Measurements from ENCODE around the gene ABCG1. TPM values are rescaled to one million over a fixed set of nuclear protein-coding genes. Genes with fewer than 3 reads are reported as not detected.

The ABCG1 gene
- total and polyA plus RNA-seq, 2 experiments from 2014 or later, result 1.3 to 4.4 TPM

DNA sequence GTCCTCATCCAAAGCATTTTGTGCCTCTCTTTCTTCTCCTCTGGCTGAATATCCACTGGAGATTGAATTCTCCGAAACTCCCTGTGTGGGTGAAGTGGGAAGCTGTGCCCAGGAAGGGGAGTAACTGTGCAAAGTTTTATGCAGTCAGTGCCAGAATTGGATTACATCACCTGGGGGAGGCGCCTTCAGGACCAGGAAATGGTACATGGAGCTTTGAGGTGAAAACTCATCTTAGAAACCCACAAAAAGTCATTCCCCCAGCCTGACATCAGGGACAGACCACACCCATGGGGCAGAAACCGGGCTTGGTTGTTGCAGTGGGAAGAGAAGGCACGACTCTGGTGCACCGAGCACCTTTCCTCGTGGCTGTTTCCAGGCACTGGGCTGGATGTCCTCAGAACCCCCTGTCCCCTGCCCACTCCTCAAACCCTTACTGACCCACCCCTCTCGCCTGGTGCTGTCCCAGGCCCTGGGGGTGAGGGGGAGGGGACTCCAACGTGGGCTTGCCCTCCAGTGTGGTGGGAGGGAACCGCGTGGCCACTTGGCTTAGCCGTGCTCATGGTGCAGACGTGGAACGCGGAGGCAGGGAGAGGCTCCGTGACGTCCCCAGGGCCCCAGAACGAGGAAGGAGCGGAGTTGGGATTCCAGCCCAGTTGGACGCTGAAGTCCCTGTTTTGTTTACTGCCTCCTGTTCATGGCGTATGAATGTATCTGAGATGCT lies 80.5 kb downstream of the ABCG1 start:
- Histone ChIP-seq H3K27ac (ENCODE audit: low read depth) (no peak overlapping the region), H3F3A (replicated peaks; ENCODE audit: low read depth) (no peaks in the 10 kb centered on the region), H3K4me1 (ENCODE audit: insufficient read depth) (no peaks in the 10 kb centered on the region), H3K79me2 (replicated peaks; ENCODE audit: insufficient read depth) (no peaks in the 10 kb centered on the region), H3K36me3 (ENCODE audit: insufficient read depth) (no peaks in the 10 kb centered on the region), H3K4me2 (no peak overlapping the region), H3K9me2 (ENCODE audit: insufficient read depth) (no peaks in the 10 kb centered on the region), H4K20me1 (replicated peaks; ENCODE audit: insufficient read depth) (no peaks in the 10 kb centered on the region), H3K27me3 (ENCODE audit: insufficient read depth) (no peaks in the 10 kb centered on the region), H3K4me3 (no peak overlapping the region), H2AFZ (no peak overlapping the region)
- Mint-ChIP-seq H3K4me3 (no peak overlapping the region), H3K9me3 (no peaks in the 10 kb centered on the region), H3K4me1 (peaks cover 9% of the 10 kb centered on the region), H3K36me3 (ENCODE audit: low read depth) (peaks cover 2% of the 10 kb centered on the region; the same call in 1 of the 3 replicates), H3K27ac (no peak overlapping the region), H3K27me3 (ENCODE audit: insufficient read depth, low read depth, poor library complexity) (peaks cover 17% of the 10 kb centered on the region)
- no peak for ATAC-seq
- TF ChIP-seq, protein P1, sequence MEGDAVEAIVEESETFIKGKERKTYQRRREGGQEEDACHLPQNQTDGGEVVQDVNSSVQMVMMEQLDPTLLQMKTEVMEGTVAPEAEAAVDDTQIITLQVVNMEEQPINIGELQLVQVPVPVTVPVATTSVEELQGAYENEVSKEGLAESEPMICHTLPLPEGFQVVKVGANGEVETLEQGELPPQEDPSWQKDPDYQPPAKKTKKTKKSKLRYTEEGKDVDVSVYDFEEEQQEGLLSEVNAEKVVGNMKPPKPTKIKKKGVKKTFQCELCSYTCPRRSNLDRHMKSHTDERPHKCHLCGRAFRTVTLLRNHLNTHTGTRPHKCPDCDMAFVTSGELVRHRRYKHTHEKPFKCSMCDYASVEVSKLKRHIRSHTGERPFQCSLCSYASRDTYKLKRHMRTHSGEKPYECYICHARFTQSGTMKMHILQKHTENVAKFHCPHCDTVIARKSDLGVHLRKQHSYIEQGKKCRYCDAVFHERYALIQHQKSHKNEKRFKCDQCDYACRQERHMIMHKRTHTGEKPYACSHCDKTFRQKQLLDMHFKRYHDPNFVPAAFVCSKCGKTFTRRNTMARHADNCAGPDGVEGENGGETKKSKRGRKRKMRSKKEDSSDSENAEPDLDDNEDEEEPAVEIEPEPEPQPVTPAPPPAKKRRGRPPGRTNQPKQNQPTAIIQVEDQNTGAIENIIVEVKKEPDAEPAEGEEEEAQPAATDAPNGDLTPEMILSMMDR (conservative IDR thresholded peaks at IDR 0.05; ENCODE audit: low read depth in 2 of 2), result no peak
- TF ChIP-seq ZNF331 (CRISPR knock-in tag; IDR thresholded peaks at IDR 0.05; ENCODE audit: low read depth), result no peak
- no peak for TF ChIP-seq EZH2 (IDR thresholded peaks at IDR 0.05; ENCODE audit: low read depth, unreplicated experiment)
- no peak for TF ChIP-seq CREB1 (CRISPR knock-in tag; IDR thresholded peaks at IDR 0.05; ENCODE audit: low read depth)
- no peak for TF ChIP-seq EZH2phosphoT487 (IDR thresholded peaks at IDR 0.05; ENCODE audit: unreplicated experiment)
- no peak for TF ChIP-seq NANOG (IDR thresholded peaks at IDR 0.05; ENCODE audit: borderline replicate concordance)
- no peak for TF ChIP-seq JUNB (IDR thresholded peaks at IDR 0.05; ENCODE audit: unreplicated experiment)
- TF ChIP-seq POLR2AphosphoS5 (IDR thresholded peaks at IDR 0.05; ENCODE audit: low read depth), result no peak
- TF ChIP-seq ZNF114 (CRISPR knock-in tag; IDR thresholded peaks at IDR 0.05), result no peak
- TF ChIP-seq, protein P2, sequence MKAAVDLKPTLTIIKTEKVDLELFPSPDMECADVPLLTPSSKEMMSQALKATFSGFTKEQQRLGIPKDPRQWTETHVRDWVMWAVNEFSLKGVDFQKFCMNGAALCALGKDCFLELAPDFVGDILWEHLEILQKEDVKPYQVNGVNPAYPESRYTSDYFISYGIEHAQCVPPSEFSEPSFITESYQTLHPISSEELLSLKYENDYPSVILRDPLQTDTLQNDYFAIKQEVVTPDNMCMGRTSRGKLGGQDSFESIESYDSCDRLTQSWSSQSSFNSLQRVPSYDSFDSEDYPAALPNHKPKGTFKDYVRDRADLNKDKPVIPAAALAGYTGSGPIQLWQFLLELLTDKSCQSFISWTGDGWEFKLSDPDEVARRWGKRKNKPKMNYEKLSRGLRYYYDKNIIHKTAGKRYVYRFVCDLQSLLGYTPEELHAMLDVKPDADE (IDR thresholded peaks at IDR 0.05), result no peak
- TF ChIP-seq, protein P3, sequence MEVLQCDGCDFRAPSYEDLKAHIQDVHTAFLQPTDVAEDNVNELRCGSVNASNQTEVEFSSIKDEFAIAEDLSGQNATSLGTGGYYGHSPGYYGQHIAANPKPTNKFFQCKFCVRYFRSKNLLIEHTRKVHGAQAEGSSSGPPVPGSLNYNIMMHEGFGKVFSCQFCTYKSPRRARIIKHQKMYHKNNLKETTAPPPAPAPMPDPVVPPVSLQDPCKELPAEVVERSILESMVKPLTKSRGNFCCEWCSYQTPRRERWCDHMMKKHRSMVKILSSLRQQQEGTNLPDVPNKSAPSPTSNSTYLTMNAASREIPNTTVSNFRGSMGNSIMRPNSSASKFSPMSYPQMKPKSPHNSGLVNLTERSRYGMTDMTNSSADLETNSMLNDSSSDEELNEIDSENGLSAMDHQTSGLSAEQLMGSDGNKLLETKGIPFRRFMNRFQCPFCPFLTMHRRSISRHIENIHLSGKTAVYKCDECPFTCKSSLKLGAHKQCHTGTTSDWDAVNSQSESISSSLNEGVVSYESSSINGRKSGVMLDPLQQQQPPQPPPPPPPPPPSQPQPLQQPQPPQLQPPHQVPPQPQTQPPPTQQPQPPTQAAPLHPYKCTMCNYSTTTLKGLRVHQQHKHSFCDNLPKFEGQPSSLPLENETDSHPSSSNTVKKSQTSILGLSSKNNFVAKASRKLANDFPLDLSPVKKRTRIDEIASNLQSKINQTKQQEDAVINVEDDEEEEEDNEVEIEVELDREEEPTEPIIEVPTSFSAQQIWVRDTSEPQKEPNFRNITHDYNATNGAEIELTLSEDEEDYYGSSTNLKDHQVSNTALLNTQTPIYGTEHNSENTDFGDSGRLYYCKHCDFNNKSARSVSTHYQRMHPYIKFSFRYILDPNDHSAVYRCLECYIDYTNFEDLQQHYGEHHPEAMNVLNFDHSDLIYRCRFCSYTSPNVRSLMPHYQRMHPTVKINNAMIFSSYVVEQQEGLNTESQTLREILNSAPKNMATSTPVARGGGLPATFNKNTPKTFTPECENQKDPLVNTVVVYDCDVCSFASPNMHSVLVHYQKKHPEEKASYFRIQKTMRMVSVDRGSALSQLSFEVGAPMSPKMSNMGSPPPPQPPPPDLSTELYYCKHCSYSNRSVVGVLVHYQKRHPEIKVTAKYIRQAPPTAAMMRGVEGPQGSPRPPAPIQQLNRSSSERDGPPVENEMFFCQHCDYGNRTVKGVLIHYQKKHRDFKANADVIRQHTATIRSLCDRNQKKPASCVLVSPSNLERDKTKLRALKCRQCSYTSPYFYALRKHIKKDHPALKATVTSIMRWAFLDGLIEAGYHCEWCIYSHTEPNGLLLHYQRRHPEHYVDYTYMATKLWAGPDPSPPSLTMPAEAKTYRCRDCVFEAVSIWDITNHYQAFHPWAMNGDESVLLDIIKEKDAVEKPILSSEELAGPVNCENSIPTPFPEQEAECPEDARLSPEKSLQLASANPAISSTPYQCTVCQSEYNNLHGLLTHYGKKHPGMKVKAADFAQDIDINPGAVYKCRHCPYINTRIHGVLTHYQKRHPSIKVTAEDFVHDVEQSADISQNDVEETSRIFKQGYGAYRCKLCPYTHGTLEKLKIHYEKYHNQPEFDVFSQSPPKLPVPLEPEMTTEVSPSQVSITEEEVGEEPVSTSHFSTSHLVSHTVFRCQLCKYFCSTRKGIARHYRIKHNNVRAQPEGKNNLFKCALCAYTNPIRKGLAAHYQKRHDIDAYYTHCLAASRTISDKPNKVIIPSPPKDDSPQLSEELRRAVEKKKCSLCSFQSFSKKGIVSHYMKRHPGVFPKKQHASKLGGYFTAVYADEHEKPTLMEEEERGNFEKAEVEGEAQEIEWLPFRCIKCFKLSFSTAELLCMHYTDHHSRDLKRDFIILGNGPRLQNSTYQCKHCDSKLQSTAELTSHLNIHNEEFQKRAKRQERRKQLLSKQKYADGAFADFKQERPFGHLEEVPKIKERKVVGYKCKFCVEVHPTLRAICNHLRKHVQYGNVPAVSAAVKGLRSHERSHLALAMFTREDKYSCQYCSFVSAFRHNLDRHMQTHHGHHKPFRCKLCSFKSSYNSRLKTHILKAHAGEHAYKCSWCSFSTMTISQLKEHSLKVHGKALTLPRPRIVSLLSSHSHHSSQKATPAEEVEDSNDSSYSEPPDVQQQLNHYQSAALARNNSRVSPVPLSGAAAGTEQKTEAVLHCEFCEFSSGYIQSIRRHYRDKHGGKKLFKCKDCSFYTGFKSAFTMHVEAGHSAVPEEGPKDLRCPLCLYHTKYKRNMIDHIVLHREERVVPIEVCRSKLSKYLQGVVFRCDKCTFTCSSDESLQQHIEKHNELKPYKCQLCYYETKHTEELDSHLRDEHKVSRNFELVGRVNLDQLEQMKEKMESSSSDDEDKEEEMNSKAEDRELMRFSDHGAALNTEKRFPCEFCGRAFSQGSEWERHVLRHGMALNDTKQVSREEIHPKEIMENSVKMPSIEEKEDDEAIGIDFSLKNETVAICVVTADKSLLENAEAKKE (CRISPR knock-in tag; IDR thresholded peaks at IDR 0.05), result no peak
- TF ChIP-seq, protein P4, sequence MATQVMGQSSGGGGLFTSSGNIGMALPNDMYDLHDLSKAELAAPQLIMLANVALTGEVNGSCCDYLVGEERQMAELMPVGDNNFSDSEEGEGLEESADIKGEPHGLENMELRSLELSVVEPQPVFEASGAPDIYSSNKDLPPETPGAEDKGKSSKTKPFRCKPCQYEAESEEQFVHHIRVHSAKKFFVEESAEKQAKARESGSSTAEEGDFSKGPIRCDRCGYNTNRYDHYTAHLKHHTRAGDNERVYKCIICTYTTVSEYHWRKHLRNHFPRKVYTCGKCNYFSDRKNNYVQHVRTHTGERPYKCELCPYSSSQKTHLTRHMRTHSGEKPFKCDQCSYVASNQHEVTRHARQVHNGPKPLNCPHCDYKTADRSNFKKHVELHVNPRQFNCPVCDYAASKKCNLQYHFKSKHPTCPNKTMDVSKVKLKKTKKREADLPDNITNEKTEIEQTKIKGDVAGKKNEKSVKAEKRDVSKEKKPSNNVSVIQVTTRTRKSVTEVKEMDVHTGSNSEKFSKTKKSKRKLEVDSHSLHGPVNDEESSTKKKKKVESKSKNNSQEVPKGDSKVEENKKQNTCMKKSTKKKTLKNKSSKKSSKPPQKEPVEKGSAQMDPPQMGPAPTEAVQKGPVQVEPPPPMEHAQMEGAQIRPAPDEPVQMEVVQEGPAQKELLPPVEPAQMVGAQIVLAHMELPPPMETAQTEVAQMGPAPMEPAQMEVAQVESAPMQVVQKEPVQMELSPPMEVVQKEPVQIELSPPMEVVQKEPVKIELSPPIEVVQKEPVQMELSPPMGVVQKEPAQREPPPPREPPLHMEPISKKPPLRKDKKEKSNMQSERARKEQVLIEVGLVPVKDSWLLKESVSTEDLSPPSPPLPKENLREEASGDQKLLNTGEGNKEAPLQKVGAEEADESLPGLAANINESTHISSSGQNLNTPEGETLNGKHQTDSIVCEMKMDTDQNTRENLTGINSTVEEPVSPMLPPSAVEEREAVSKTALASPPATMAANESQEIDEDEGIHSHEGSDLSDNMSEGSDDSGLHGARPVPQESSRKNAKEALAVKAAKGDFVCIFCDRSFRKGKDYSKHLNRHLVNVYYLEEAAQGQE (IDR thresholded peaks at IDR 0.05; ENCODE audit: unreplicated experiment), result no peak
- TF ChIP-seq STAT1 (IDR thresholded peaks at IDR 0.05; ENCODE audit: unreplicated experiment), result no peak
- no peak for DNase-seq (ENCODE audit: low spot score)

Data from GM23338 (cell line).